ENCODE data around the gene KIAA0232.

KIAA0232 gene

GRCh38 chr4:6848717-6849305 lies 66.3 kb downstream of the KIAA0232 start:
- Histone ChIP-seq H3K4me3 (ENCODE audit: low read depth, low read length) (no peak overlapping the region), H3K4me1 (no peaks in the 10 kb centered on the region), H3K36me3 (ENCODE audit: control insufficient read depth, insufficient read depth, low read length) (no peaks in the 10 kb centered on the region), H3K9ac (no peak overlapping the region), H2AFZ (no peak overlapping the region), H3K79me2 (peaks cover 14% of the 10 kb centered on the region), H3K4me2 (ENCODE audit: low read length) (no peak overlapping the region), H3K27ac (no peak overlapping the region), H3K27me3 (ENCODE audit: control insufficient read depth, insufficient read depth, low read length) (no peaks in the 10 kb centered on the region), H3K9me3 (ENCODE audit: control insufficient read depth, low read length) (no peaks in the 10 kb centered on the region)
- TF ChIP-seq CTCF (IDR thresholded peaks at IDR 0.05): no peak

- Histone ChIP-seq H3K9me3 (ENCODE audit: control insufficient read depth, low read length) (no peaks in the 10 kb centered on the region), H3K9ac (no peak overlapping the region), H2AFZ (no peak overlapping the region), H3K36me3 (ENCODE audit: control insufficient read depth, insufficient read depth, low read length) (no peaks in the 10 kb centered on the region), H3K4me1 (no peaks in the 10 kb centered on the region), H3K4me2 (ENCODE audit: low read length) (no peak overlapping the region), H3K27ac (no peak overlapping the region), H3K4me3 (ENCODE audit: low read depth, low read length) (no peak overlapping the region), H3K79me2 (peaks cover 11% of the 10 kb centered on the region), H3K27me3 (ENCODE audit: control insufficient read depth, insufficient read depth, low read length) (no peaks in the 10 kb centered on the region)
- TF ChIP-seq CTCF (IDR thresholded peaks at IDR 0.05): no peak
Measured at GRCh38 chr4:6849691-6850090, 67.2 kb downstream of the KIAA0232 start.

DNA sequence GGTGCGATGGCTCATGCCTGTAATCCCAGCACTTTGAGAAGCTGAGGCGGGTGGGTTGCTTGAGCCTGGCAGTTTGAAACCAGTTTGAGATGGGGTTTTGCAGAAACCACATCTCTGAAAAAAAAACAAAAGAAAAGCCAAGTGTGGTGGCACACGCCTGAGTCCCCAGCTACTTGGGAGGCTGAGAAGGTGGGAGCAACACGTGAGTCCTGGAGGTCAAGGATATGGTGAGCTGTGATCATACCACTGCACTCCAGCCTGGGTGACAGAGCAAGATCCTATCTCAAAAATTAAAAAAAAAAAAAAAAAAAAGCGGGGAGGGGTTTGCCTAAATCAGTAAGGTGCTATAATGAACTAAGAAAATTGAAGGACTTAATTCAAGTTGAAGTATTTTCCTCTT lies 68.9 kb downstream of the KIAA0232 start:
- Histone ChIP-seq H3K79me2 (peaks cover 5% of the 10 kb centered on the region), H2AFZ (no peak overlapping the region), H3K27ac (no peak overlapping the region), H3K4me1 (no peaks in the 10 kb centered on the region), H3K9me3 (ENCODE audit: control insufficient read depth, low read length) (no peaks in the 10 kb centered on the region), H3K9ac (no peak overlapping the region), H3K4me3 (ENCODE audit: low read depth, low read length) (no peak overlapping the region), H3K4me2 (ENCODE audit: low read length) (no peak overlapping the region), H3K27me3 (ENCODE audit: control insufficient read depth, insufficient read depth, low read length) (no peaks in the 10 kb centered on the region), H3K36me3 (ENCODE audit: control insufficient read depth, insufficient read depth, low read length) (no peaks in the 10 kb centered on the region)
- TF ChIP-seq CTCF (IDR thresholded peaks at IDR 0.05): no peak

- H3K4me3 ChIP-seq (ENCODE audit: low read depth, low read length): no peak overlapping the region
- H3K79me2 ChIP-seq: peaks cover 5% of the 10 kb centered on the region
- no peak overlapping the region for H3K9ac ChIP-seq
- H3K4me2 ChIP-seq (ENCODE audit: low read length): no peak overlapping the region
- no peak overlapping the region for H2AFZ ChIP-seq
- no peak for TF ChIP-seq CTCF (IDR thresholded peaks at IDR 0.05)
- no peak overlapping the region for H3K27ac ChIP-seq
- H3K9me3 ChIP-seq (ENCODE audit: control insufficient read depth, low read length): no peaks in the 10 kb centered on the region
- H3K27me3 ChIP-seq (ENCODE audit: control insufficient read depth, insufficient read depth, low read length): no peaks in the 10 kb centered on the region
- no peaks in the 10 kb centered on the region for H3K4me1 ChIP-seq
- no peaks in the 10 kb centered on the region for H3K36me3 ChIP-seq (ENCODE audit: control insufficient read depth, insufficient read depth, low read length)
Measured at GRCh38 chr4:6851962-6852361, 69.4 kb downstream of the KIAA0232 start.

- H3K4me1 ChIP-seq: no peaks in the 10 kb centered on the region
- no peak overlapping the region for H3K27ac ChIP-seq
- no peak overlapping the region for H3K9ac ChIP-seq
- H3K4me3 ChIP-seq (ENCODE audit: low read depth, low read length): no peak overlapping the region
- no peak for TF ChIP-seq CTCF (IDR thresholded peaks at IDR 0.05)
- H3K36me3 ChIP-seq (ENCODE audit: control insufficient read depth, insufficient read depth, low read length): no peaks in the 10 kb centered on the region
- H3K27me3 ChIP-seq (ENCODE audit: control insufficient read depth, insufficient read depth, low read length): no peaks in the 10 kb centered on the region
- H3K79me2 ChIP-seq: peaks cover 5% of the 10 kb centered on the region
- H2AFZ ChIP-seq: no peak overlapping the region
- no peaks in the 10 kb centered on the region for H3K9me3 ChIP-seq (ENCODE audit: control insufficient read depth, low read length)
- H3K4me2 ChIP-seq (ENCODE audit: low read length): no peak overlapping the region
Measured at GRCh38 chr4:6852582-6852981, 70.1 kb downstream of the KIAA0232 start.

Data from parathyroid adenoma (tissue), 2 donors.